ENCODE data around the gene ZSCAN5A. TPM values are rescaled to one million over a fixed set of nuclear protein-coding genes. Genes with fewer than 3 reads are reported as not detected.

Gene ZSCAN5A
- total and polyA plus RNA-seq, 2 experiments from 2014 or later: 4.2 to 4.4 TPM

DNA sequence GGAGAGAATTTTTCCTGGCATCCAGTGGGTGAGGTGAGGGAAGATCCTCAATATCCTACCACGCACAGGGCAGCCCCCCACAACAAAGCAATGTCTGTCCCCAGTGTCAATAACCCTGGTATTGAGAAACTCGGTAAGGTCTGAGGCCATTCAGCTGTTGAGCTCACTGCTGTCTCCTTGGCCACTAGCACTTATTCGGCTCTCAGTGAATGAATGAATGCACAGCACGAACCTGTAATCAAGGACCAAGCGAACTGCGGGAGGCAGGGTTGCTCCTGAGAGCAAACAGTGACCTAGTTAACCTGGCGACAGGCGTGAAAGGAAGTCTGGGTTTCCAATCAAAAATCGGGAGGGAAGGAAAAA lies 640 bp downstream of the ZSCAN5A start:
- no peaks in the 10 kb centered on the region for H3F3A ChIP-seq (ENCODE audit: insufficient read depth)
- TF ChIP-seq EZH2 (IDR thresholded peaks at IDR 0.05; ENCODE audit: insufficient read depth, poor library complexity, severe bottlenecking): no peak
- TF ChIP-seq EZH2phosphoT487 (IDR thresholded peaks at IDR 0.05; ENCODE audit: insufficient read depth, low read depth): no peak
- in situ Hi-C loops (cut with MboI): no loop called here
- H3K4me2 ChIP-seq (ENCODE audit: unreplicated experiment): peak overlapping the region; percentile 100
- no peaks in the 10 kb centered on the region for H3K27me3 ChIP-seq (replicated peaks; ENCODE audit: insufficient read depth)
- DNase-seq: peak; percentile 68
- H3K36me3 ChIP-seq (ENCODE audit: low read depth): 0 out of 2 replicates have a peak, but pooled peaks cover 4% of the 10 kb centered on the region
- H4K20me1 ChIP-seq (ENCODE audit: insufficient read depth): no peaks in the 10 kb centered on the region
- peaks cover 23% of the 10 kb centered on the region for H3K79me2 ChIP-seq (ENCODE audit: insufficient read depth)
- H3K9ac ChIP-seq: peak overlapping the region; percentile 87
- H3K9me2 ChIP-seq (ENCODE audit: insufficient read depth): no peaks in the 10 kb centered on the region
- peak overlapping the region; percentile 96 for H3K4me3 ChIP-seq
- 1 to 4% methylated on average over 9 of the region's 9 CpGs for WGBS, 2 experiments (ENCODE audit: low coverage in 1 of 2, low lambda C conversion rate in 2 of 2, missing lambda C conversion rate in 2 of 2)
- H2AFZ ChIP-seq: peak overlapping the region; percentile 94
- H3K9me3 ChIP-seq (ENCODE audit: low read depth): no peaks in the 10 kb centered on the region
- peak overlapping the region; percentile 93 for H3K27ac ChIP-seq
- H3K4me1 ChIP-seq (ENCODE audit: insufficient read depth): peaks cover 13% of the 10 kb centered on the region

DNA sequence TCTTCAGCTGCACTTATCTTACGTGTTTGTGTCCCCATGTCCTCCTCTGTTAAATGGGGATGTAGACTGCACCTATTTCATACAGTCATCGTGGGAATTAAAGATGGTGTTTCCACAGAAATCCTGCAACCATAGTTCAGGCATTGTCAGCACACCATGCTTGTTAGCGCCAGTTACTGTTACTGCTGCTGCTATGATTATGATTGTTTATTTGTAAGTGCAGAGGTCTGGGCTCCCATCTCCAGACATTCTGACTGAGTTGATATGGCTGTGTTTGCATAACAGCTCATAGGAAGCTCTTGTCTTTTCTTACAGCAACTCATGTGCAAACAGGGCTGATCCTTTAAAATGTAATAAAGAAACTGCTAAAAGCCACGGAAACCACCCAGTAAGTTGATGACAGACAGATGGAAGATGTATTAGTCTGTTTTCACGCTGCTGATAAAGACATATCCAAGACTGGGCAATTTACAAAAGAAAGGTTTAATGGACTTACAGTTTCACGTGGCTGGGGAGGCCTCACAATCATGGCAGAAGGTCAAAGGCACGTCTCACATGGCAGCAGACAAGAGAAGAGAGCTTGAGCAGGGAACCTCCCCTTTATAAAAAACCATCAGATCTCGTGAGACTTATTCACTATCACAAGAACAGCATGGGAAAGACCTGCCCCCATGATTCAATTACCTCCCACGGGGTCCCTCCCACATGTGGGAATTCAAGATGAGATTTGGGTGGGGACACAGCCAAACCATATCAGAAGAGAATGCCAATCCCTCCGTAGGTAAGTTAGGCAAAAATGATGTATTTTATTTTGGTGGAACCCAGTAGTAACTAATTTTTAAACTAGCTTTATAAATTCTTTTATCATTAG lies 1.6 kb downstream of the ZSCAN5A start:
- Histone ChIP-seq H3F3A (ENCODE audit: insufficient read depth) (no peaks in the 10 kb centered on the region), H3K36me3 (ENCODE audit: low read depth) (0 out of 2 replicates have a peak, but pooled peaks cover 8% of the 10 kb centered on the region), H3K9me3 (ENCODE audit: low read depth) (no peaks in the 10 kb centered on the region), H3K4me1 (ENCODE audit: insufficient read depth) (peaks cover 13% of the 10 kb centered on the region), H3K27me3 (replicated peaks; ENCODE audit: insufficient read depth) (no peaks in the 10 kb centered on the region), H2AFZ (no peak overlapping the region), H3K79me2 (ENCODE audit: insufficient read depth) (peaks cover 23% of the 10 kb centered on the region), H3K4me2 (ENCODE audit: unreplicated experiment) (peak overlapping the region; percentile 100), H3K27ac (peak overlapping the region; percentile 93; the same call in 1 of the 2 replicates), H3K9me2 (ENCODE audit: insufficient read depth) (no peaks in the 10 kb centered on the region), H4K20me1 (ENCODE audit: insufficient read depth) (no peaks in the 10 kb centered on the region), H3K4me3 (peak overlapping the region; percentile 96; the same call in 1 of the 2 replicates), H3K9ac (peak overlapping the region; percentile 87)
- 78 to 79% methylated on average over 10 of the region's 10 CpGs for WGBS, 2 experiments (ENCODE audit: low coverage in 1 of 2, low lambda C conversion rate in 2 of 2, missing lambda C conversion rate in 2 of 2)
- no peak for TF ChIP-seq EZH2 (IDR thresholded peaks at IDR 0.05; ENCODE audit: insufficient read depth, poor library complexity, severe bottlenecking)
- TF ChIP-seq EZH2phosphoT487 (IDR thresholded peaks at IDR 0.05; ENCODE audit: insufficient read depth, low read depth): no peak
- no peak for DNase-seq
- in situ Hi-C loops (cut with MboI): no loop called here

DNA sequence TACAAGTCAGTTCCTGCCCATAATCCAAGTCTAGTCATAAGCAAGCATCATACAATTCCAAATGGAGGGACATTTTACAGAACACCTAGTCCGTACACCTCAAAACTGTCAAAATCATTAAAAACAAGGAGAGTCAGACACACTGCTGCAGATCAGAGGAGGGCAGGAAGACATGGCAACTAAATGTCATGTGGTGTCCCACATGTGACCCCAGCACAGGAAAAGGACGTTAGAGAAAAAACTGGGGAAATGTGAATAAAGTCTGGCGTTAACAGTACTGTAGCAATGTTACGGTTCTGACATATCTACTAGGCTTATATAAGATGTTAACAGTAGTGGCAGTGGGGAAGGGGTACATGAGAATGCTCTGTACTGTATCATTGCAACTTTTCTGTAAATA lies 2.3 kb downstream of the ZSCAN5A start:
- no peaks in the 10 kb centered on the region for H3F3A ChIP-seq (ENCODE audit: insufficient read depth)
- no peak overlapping the region for H3K27ac ChIP-seq
- no peaks in the 10 kb centered on the region for H3K9me3 ChIP-seq (ENCODE audit: low read depth)
- H3K4me2 ChIP-seq (ENCODE audit: unreplicated experiment): no peak overlapping the region
- in situ Hi-C loops (cut with MboI): no loop called here
- DNase-seq: no peak
- H4K20me1 ChIP-seq (ENCODE audit: insufficient read depth): no peaks in the 10 kb centered on the region
- TF ChIP-seq EZH2phosphoT487 (IDR thresholded peaks at IDR 0.05; ENCODE audit: insufficient read depth, low read depth): no peak
- 84% methylated on average over 4 of the region's 4 CpGs for WGBS, 2 experiments (ENCODE audit: low coverage in 1 of 2, low lambda C conversion rate in 2 of 2, missing lambda C conversion rate in 2 of 2)
- H3K4me1 ChIP-seq (ENCODE audit: insufficient read depth): peaks cover 13% of the 10 kb centered on the region
- no peak overlapping the region for H3K9ac ChIP-seq
- 0 out of 2 replicates have a peak, but pooled peaks cover 8% of the 10 kb centered on the region for H3K36me3 ChIP-seq (ENCODE audit: low read depth)
- no peak overlapping the region for H2AFZ ChIP-seq
- H3K9me2 ChIP-seq (ENCODE audit: insufficient read depth): no peaks in the 10 kb centered on the region
- no peak overlapping the region for H3K4me3 ChIP-seq
- H3K79me2 ChIP-seq (ENCODE audit: insufficient read depth): peaks cover 23% of the 10 kb centered on the region
- no peaks in the 10 kb centered on the region for H3K27me3 ChIP-seq (replicated peaks; ENCODE audit: insufficient read depth)

DNA sequence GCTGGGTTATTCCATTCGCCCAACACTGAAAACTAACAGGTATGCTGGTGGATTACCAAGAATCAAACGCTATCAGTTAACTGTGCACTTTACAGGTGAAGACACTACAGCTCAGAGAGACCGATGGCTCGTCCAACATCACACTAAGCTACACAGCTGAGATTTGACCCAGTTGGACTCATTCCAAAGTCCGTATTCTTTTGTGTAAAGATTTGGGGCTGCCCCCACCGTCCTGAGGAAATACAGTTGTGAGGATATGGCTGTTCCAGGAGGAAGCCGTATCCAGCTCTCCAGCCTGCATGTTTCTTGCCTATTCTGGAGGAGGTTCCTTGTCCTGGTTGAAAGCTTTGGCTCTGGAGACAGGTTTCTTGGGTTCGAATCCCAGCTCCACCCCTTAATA lies 4.2 kb downstream of the ZSCAN5A start:
- no peak for DNase-seq
- Histone ChIP-seq H4K20me1 (ENCODE audit: insufficient read depth) (no peaks in the 10 kb centered on the region), H3K79me2 (ENCODE audit: insufficient read depth) (peaks cover 18% of the 10 kb centered on the region), H3K9me3 (ENCODE audit: low read depth) (no peaks in the 10 kb centered on the region), H3K9me2 (ENCODE audit: insufficient read depth) (no peaks in the 10 kb centered on the region), H3K4me3 (no peak overlapping the region), H2AFZ (no peak overlapping the region), H3K27me3 (replicated peaks; ENCODE audit: insufficient read depth) (no peaks in the 10 kb centered on the region), H3K27ac (no peak overlapping the region), H3K9ac (no peak overlapping the region), H3F3A (ENCODE audit: insufficient read depth) (no peaks in the 10 kb centered on the region), H3K36me3 (ENCODE audit: low read depth) (0 out of 2 replicates have a peak, but pooled peaks cover 8% of the 10 kb centered on the region), H3K4me2 (ENCODE audit: unreplicated experiment) (no peak overlapping the region), H3K4me1 (ENCODE audit: insufficient read depth) (peaks cover 8% of the 10 kb centered on the region)
- no peak for TF ChIP-seq EZH2 (IDR thresholded peaks at IDR 0.05; ENCODE audit: insufficient read depth, poor library complexity, severe bottlenecking)
- in situ Hi-C loops (cut with MboI): no loop called here
- 77 to 83% methylated on average over 8 of the region's 8 CpGs for WGBS, 2 experiments (ENCODE audit: low coverage in 1 of 2, low lambda C conversion rate in 2 of 2, missing lambda C conversion rate in 2 of 2)

All from GM23248 (cell line).